Stomach (tissue), 9 donors: Measurements from ENCODE around the gene PDAP1. TPM values are rescaled to one million over a fixed set of nuclear protein-coding genes. Genes with fewer than 3 reads are reported as not detected.

ENCODE experiments used
- DNase-seq, 2 donors: peaks; one replicate each; pipeline versions ENCODE4 v3.0.0 to v3.0.0-alpha.2; 2013 to 2019
- H3K27ac ChIP-seq, 5 donors: fragments of 200-600 bp in 4 of 5; sonication (generic) in 4 of 5; one replicate each; pipeline ENCODE4 v1.5.1; 2013 to 2019; ENCODE audit warnings: mild to moderate bottlenecking in 1 of 5, moderate library complexity in 1 of 5
- H3K27me3 ChIP-seq, 3 donors: fragments of 200-600 bp; sonication (generic); one replicate each; pipeline ENCODE4 v1.5.1; 2017 to 2019; ENCODE audit warnings: mixed run types in 1 of 3
- H3K36me3 ChIP-seq, 4 donors: fragments of 200-600 bp; sonication (generic); 1 replicate in 3 of 4; 2 replicates in 1 of 4; pipeline ENCODE4 v1.5.1; 2016 to 2019
- H3K4me1 ChIP-seq, 4 donors: fragments of 200-600 bp; sonication (generic); one replicate each; pipeline ENCODE4 v1.5.1; 2016 to 2019
- H3K4me3 ChIP-seq, 4 donors: fragments of 200-600 bp; sonication (generic) in 3 of 4; one replicate each; pipeline ENCODE4 v1.5.1; 2016 to 2019; ENCODE audit warnings: mild to moderate bottlenecking in 1 of 4
- H3K9me3 ChIP-seq, 4 donors: fragments of 200-600 bp; sonication (generic); one replicate each; pipeline ENCODE4 v1.5.1; 2016 to 2019
- EP300 ChIP-seq: sonication (generic); formaldehyde crosslinking; IDR thresholded peaks from one replicate; pipeline ENCODE4 v1.6.1; 2017; ENCODE audit warnings: antibody characterized with exemption
- POLR2A ChIP-seq, 4 donors: fragments of 450-650 bp; IDR thresholded peaks; one replicate each; pipeline ENCODE4 v1.6.1; 2016; ENCODE audit warnings: antibody characterized with exemption in 4 of 4, control low read depth in 2 of 4, mild to moderate bottlenecking in 1 of 4, moderate library complexity in 1 of 4
- POLR2AphosphoS5 ChIP-seq, 3 donors: sonication (generic); formaldehyde crosslinking; IDR thresholded peaks; one replicate each; pipeline ENCODE4 v1.6.1; 2016; ENCODE audit warnings: antibody characterized with exemption in 3 of 3
- WGBS, 5 donors: extraction: QIAGEN DNeasy Blood & Tissue Kit in 3 of 5; methylation state at CpG; one replicate each; pipeline versions ENCODE4 v1.1.5 to v1.1.7; 2013 to 2018; 5-methylcytosine and 5-hydroxymethylcytosine counted together
- intact Hi-C: fragments of 100-400 bp; cut with DNase I; formaldehyde crosslinking; loops from one replicate; pipeline ENCODE4 v1.15.1; 2023; ENCODE audit warnings: low total_unique reads
- polyA plus RNA-seq, 3 donors: library from polyadenylated mRNA; stranded (reverse); fragments of 200-250 nt; gene quantifications; one replicate each; pipeline ENCODE4 v1.2.3, GENCODE V29; 2013
- total RNA-seq, 5 donors: library from RNA; depleted of rRNA; stranded (reverse); fragments of >200 nt; gene quantifications; one replicate each; pipeline versions ENCODE4 v1.1.0 to v1.2.3, GENCODE V29; 2014 to 2016
- TF ChIP-seq, protein P1 (sequence below), 7 experiments: fragments of 450-650 bp in 4 of 7; fragments of 200-600 bp in 3 of 7; sonication (generic) in 3 of 7; IDR thresholded peaks; one replicate each; pipeline ENCODE4 v1.5.1; 2016 to 2019; ENCODE audit warnings: antibody characterized with exemption in 7 of 7, control low read depth in 2 of 7, mild to moderate bottlenecking in 1 of 7
- donor health status: healthy with polysubstance abuse.
- donor health status: Bipolar disorder and iron deficiency.
- donor health status: healthy.

PDAP1 gene
- total and polyA plus RNA-seq, 8 donors, result 22.8 to 153 (median 79.7) TPM

DNA sequence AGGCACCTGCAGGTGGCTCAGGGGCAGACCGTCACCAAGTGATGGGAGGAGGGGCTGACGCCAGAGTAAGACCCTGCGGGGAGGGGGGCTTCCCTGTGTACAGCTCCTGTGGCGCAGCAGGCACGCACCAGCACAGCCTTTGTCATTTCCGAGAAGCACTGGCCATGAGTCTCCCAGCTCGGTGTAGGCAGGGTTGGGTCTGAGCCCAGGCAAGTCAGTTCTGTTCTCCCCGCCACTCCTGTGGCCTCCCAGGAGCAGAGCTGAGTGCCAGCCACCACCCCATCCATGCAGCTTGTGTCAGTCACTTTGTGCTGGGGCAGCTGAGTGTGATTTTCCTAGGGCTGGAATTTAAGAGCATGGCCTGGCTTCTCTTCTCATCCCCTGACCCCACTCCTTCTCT is 43.5 kb upstream of the PDAP1 start:
- no peaks in the 10 kb centered on the region for H3K9me3 ChIP-seq
- H3K27ac ChIP-seq, result no peak overlapping the region
- peaks cover 67 to 100% (median 100%) of the 10 kb centered on the region in 4 donors for H3K36me3 ChIP-seq
- no peak for DNase-seq
- intact Hi-C loops, result no loop called here
- no peaks in the 10 kb centered on the region for H3K27me3 ChIP-seq
- TF ChIP-seq POLR2A (IDR thresholded peaks at IDR 0.05), result no peak
- no peaks in the 10 kb centered on the region for H3K4me1 ChIP-seq
- no peak overlapping the region for H3K4me3 ChIP-seq
- WGBS, 5 donors, result 80 to 93% (median 88%) methylated on average over 1 to 8 of the region's 8 CpGs

DNA sequence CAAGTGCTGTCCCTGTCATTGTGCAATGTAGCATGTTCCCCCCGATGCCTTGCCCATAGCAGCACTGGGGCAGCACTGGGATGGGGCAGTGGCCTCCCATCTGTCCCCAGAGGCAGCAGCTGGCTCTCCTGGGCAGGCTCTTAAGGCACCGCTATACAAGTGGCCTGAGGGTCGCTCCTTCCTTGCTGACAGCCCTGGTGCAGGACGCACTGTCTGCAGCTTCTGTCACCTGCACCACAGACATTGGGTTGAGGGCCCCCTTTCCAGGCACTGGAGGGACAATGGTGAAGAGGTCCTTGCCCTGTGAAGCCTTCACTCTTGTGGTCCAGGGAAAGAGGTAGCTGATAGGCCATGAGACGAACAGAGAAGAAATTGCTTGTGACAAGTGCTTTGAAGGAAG is 40.9 kb upstream of the PDAP1 start:
- Histone ChIP-seq H3K4me3 (no peak overlapping the region), H3K27ac (no peak overlapping the region), H3K4me1 (no peaks in the 10 kb centered on the region), H3K36me3 (peaks cover 49 to 100% (median 99%) of the 10 kb centered on the region in 4 donors), H3K9me3 (no peaks in the 10 kb centered on the region), H3K27me3 (no peaks in the 10 kb centered on the region)
- TF ChIP-seq POLR2AphosphoS5 (IDR thresholded peaks at IDR 0.05) (no peak), EP300 (no peak), POLR2A (IDR thresholded peaks at IDR 0.05) (no peak)
- TF ChIP-seq, protein P1, sequence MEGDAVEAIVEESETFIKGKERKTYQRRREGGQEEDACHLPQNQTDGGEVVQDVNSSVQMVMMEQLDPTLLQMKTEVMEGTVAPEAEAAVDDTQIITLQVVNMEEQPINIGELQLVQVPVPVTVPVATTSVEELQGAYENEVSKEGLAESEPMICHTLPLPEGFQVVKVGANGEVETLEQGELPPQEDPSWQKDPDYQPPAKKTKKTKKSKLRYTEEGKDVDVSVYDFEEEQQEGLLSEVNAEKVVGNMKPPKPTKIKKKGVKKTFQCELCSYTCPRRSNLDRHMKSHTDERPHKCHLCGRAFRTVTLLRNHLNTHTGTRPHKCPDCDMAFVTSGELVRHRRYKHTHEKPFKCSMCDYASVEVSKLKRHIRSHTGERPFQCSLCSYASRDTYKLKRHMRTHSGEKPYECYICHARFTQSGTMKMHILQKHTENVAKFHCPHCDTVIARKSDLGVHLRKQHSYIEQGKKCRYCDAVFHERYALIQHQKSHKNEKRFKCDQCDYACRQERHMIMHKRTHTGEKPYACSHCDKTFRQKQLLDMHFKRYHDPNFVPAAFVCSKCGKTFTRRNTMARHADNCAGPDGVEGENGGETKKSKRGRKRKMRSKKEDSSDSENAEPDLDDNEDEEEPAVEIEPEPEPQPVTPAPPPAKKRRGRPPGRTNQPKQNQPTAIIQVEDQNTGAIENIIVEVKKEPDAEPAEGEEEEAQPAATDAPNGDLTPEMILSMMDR (IDR thresholded peaks at IDR 0.05), result no peak
- no peak for DNase-seq
- intact Hi-C loops, result no loop called here
- WGBS, 5 donors, result 89 to 98% (median 94%) methylated on average over 3 to 5 of the region's 5 CpGs

DNA sequence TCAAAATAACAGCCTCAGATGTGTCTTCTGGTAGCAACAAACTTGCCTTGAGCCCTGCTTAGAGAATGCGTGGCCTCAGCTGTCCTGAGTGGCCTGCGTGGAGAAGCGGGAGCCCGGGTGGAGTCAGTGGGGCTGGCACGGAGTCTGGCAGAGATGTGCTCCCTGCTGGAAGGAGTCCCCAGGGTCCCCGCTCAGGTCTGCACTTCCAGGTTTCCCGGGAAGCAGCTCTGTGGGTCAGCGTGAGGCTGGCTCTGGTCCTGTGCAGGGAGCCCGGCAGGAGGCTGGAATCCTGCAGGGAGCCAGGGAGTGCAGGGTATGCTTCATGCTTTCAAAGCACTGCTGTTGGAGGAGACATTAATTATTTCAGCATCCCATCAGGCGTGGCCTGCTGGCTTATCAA is 40.5 kb upstream of the PDAP1 start:
- Histone ChIP-seq H3K4me3 (no peak overlapping the region), H3K9me3 (no peaks in the 10 kb centered on the region), H3K36me3 (peaks cover 44 to 100% (median 99%) of the 10 kb centered on the region in 4 donors), H3K4me1 (no peaks in the 10 kb centered on the region), H3K27me3 (no peaks in the 10 kb centered on the region), H3K27ac (no peak overlapping the region)
- no peak for DNase-seq
- intact Hi-C loops, result no loop called here
- WGBS, 5 donors, result 89 to 94% (median 93%) methylated on average over 9 to 10 of the region's 10 CpGs
- TF ChIP-seq, protein P1 (IDR thresholded peaks at IDR 0.05), result no peak
- TF ChIP-seq POLR2A (IDR thresholded peaks at IDR 0.05) (no peak), POLR2AphosphoS5 (IDR thresholded peaks at IDR 0.05) (no peak), EP300 (no peak)

DNA sequence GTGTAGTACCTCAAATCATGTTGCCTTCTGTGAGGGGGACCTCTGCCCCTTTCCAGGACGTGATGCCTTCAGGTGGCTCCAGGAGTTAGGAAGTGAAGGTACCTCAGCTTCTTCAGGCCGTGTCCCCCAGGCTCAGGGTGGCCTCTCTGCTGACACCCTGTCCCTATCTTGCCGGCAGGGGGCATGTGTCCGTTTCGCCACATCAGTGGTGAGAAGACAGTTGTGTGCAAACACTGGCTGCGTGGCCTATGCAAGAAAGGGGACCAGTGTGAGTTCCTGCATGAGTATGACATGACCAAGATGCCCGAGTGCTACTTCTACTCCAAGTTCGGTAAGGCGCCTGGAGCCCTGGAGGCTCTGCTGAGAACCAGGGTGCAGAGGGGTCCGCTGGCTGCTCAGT is 39.5 kb upstream of the PDAP1 start:
- H3K4me1 ChIP-seq, result no peaks in the 10 kb centered on the region
- TF ChIP-seq EP300 (no peak), POLR2A (IDR thresholded peaks at IDR 0.05) (no peak), POLR2AphosphoS5 (IDR thresholded peaks at IDR 0.05) (no peak)
- TF ChIP-seq, protein P1 (IDR thresholded peaks at IDR 0.05), result no peak
- 79 to 90% (median 88%) methylated on average over 9 to 10 of the region's 10 CpGs for WGBS, 5 donors
- no peaks in the 10 kb centered on the region for H3K27me3 ChIP-seq
- peaks cover 40 to 100% (median 99%) of the 10 kb centered on the region in 4 donors for H3K36me3 ChIP-seq
- intact Hi-C loops, result no loop called here
- no peak overlapping the region for H3K4me3 ChIP-seq
- no peak overlapping the region for H3K27ac ChIP-seq
- no peak for DNase-seq
- no peaks in the 10 kb centered on the region for H3K9me3 ChIP-seq

DNA sequence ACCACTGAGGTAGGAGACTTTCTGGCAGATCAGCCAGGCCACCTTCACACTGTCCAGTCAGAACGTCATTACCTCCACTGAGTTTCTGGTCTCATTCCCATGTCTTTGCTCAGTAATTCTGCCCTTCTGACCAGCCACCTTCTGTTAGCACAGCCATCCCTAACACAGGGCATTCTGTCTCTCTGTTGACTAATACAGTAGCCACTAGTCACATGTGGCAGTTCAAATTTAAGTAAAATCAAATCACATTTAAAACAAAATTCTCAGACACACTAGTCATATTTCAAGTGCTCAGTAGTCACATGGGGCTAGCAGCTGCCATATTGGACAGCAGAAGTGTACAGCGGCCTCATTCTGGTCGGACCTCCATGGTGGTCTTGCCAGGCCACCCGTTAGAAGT is 37.7 kb upstream of the PDAP1 start:
- DNase-seq, result no peak
- H3K4me3 ChIP-seq, result no peak overlapping the region
- intact Hi-C loops, result no loop called here
- H3K36me3 ChIP-seq, result peaks cover 32 to 83% (median 82%) of the 10 kb centered on the region in 4 donors
- H3K27ac ChIP-seq, result no peak overlapping the region
- H3K9me3 ChIP-seq, result no peaks in the 10 kb centered on the region
- H3K4me1 ChIP-seq, result peaks cover 0 to 11% (median 8%) of the 10 kb centered on the region in 4 donors
- WGBS, 5 donors, result 80 to 93% (median 86%) methylated on average over 4 of the region's 4 CpGs
- TF ChIP-seq POLR2AphosphoS5 (IDR thresholded peaks at IDR 0.05) (no peak), EP300 (no peak), POLR2A (IDR thresholded peaks at IDR 0.05) (no peak)
- TF ChIP-seq, protein P1 (IDR thresholded peaks at IDR 0.05), result no peak
- no peaks in the 10 kb centered on the region for H3K27me3 ChIP-seq
